Tibial nerve (tissue), 4 donors: ENCODE results near the gene SH3RF3. TPM values are rescaled to one million over a fixed set of nuclear protein-coding genes. Genes with fewer than 3 reads are reported as not detected.

Experiments used
- DNase-seq, 2 donors: peaks; one replicate each; pipeline ENCODE4 v3.0.0-alpha.2; 2019; ENCODE audit warnings: low spot score in 2 of 2
- H3K27ac ChIP-seq, 4 donors: fragments of 200-600 bp; sonication (generic) in 3 of 4; one replicate each; pipeline ENCODE4 v1.5.1; 2017 to 2019; ENCODE audit warnings: mild to moderate bottlenecking in 1 of 4
- H3K27me3 ChIP-seq, 2 donors: fragments of 200-600 bp; sonication (generic) in 1 of 2; one replicate each; pipeline versions ENCODE4 v1.5.1 to v1.6.0; 2017 to 2019
- H3K36me3 ChIP-seq, 3 donors: fragments of 200-600 bp; sonication (generic); one replicate each; pipeline ENCODE4 v1.5.1; 2018 to 2019
- H3K4me1 ChIP-seq, 4 donors: fragments of 200-600 bp; sonication (generic) in 3 of 4; one replicate each; pipeline ENCODE4 v1.5.1; 2017 to 2019
- H3K4me3 ChIP-seq, 4 donors: fragments of 200-600 bp; sonication (generic) in 3 of 4; one replicate each; pipeline ENCODE4 v1.5.1; 2017 to 2019; ENCODE audit warnings: mild to moderate bottlenecking in 1 of 4, moderate library complexity in 1 of 4
- H3K9me3 ChIP-seq, 4 donors: fragments of 200-600 bp; sonication (generic) in 3 of 4; one replicate each; pipeline ENCODE4 v1.5.1; 2017 to 2019
- CTCF ChIP-seq, 5 experiments: fragments of 200-600 bp in 3 of 5; fragments of 450-650 bp in 2 of 5; sonication (generic) in 3 of 5; IDR thresholded peaks; one replicate each; pipeline ENCODE4 v1.5.1; 2016 to 2019; ENCODE audit warnings: antibody characterized with exemption in 5 of 5, mild to moderate bottlenecking in 3 of 5, moderate library complexity in 2 of 5
- EP300 ChIP-seq, 2 donors: sonication (generic); formaldehyde crosslinking; IDR thresholded peaks; one replicate each; pipeline ENCODE4 v1.6.1; 2017; ENCODE audit warnings: antibody characterized with exemption in 2 of 2, mild to moderate bottlenecking in 1 of 2
- POLR2A ChIP-seq, 2 donors: fragments of 450-650 bp; IDR thresholded peaks; one replicate each; pipeline ENCODE4 v1.6.1; 2017; ENCODE audit warnings: antibody characterized with exemption in 2 of 2, mild to moderate bottlenecking in 2 of 2, moderate library complexity in 2 of 2
- WGBS, 2 donors: methylation state at CpG; one replicate each; pipeline ENCODE4 v1.1.5; 2018; 5-methylcytosine and 5-hydroxymethylcytosine counted together
- total RNA-seq, 4 donors: library from RNA; depleted of rRNA; stranded (reverse); fragments of >200 nt; gene quantifications; one replicate each; pipeline ENCODE4 v1.1.0, GENCODE V29; 2016

SH3RF3 gene
- total RNA-seq, 4 donors from 2014 or later, result 6.9 to 18.0 (median 11.4) TPM

- Histone ChIP-seq H3K36me3 (no peaks in the 10 kb centered on the region), H3K4me1 (peaks cover 0 to 15% (median 5%) of the 10 kb centered on the region in 4 donors), H3K9me3 (no peaks in the 10 kb centered on the region), H3K4me3 (no peak overlapping the region), H3K27ac (no peak overlapping the region), H3K27me3 (no peaks in the 10 kb centered on the region)
- 72 to 73% methylated on average over 17 to 20 of the region's 20 CpGs for WGBS, 2 donors
- TF ChIP-seq POLR2A (IDR thresholded peaks at IDR 0.05) (no peak), CTCF (IDR thresholded peaks at IDR 0.05) (peak in 2 of 5 experiments; percentile 22 to 34)
- DNase-seq, result no peak
These were observed 387.6 kb downstream of the SH3RF3 start for GRCh38 chr2:109516445-109517117.

- peaks cover 0 to 15% (median 5%) of the 10 kb centered on the region in 4 donors for H3K4me1 ChIP-seq
- H3K9me3 ChIP-seq, result no peaks in the 10 kb centered on the region
- H3K36me3 ChIP-seq, result no peaks in the 10 kb centered on the region
- no peak for DNase-seq
- 77 to 79% methylated on average over 21 to 26 of the region's 26 CpGs for WGBS, 2 donors
- no peaks in the 10 kb centered on the region for H3K27me3 ChIP-seq
- TF ChIP-seq POLR2A (IDR thresholded peaks at IDR 0.05), result no peak
- no peak for TF ChIP-seq CTCF (IDR thresholded peaks at IDR 0.05)
- TF ChIP-seq EP300 (IDR thresholded peaks at IDR 0.05), result no peak
- H3K4me3 ChIP-seq, result no peak overlapping the region
- H3K27ac ChIP-seq, result no peak overlapping the region
These were observed 388.3 kb downstream of the SH3RF3 start for GRCh38 chr2:109517118-109517889.

- Histone ChIP-seq H3K4me1 (peaks cover 0 to 3% (median under 1%) of the 10 kb centered on the region in 4 donors), H3K27ac (no peak overlapping the region), H3K4me3 (no peak overlapping the region), H3K27me3 (no peaks in the 10 kb centered on the region), H3K9me3 (no peaks in the 10 kb centered on the region), H3K36me3 (no peaks in the 10 kb centered on the region)
- TF ChIP-seq EP300 (IDR thresholded peaks at IDR 0.05) (no peak), CTCF (IDR thresholded peaks at IDR 0.05) (no peak), POLR2A (IDR thresholded peaks at IDR 0.05) (no peak)
- no peak for DNase-seq
- WGBS, 2 donors, result 92 to 95% methylated on average over 4 of the region's 4 CpGs
These were observed 390.5 kb downstream of the SH3RF3 start for GRCh38 chr2:109519513-109519912.

- DNase-seq, result no peak
- no peaks in the 10 kb centered on the region for H3K4me1 ChIP-seq
- no peaks in the 10 kb centered on the region for H3K36me3 ChIP-seq
- H3K9me3 ChIP-seq, result no peaks in the 10 kb centered on the region
- 64 to 70% methylated on average over 20 of the region's 20 CpGs for WGBS, 2 donors
- TF ChIP-seq EP300 (IDR thresholded peaks at IDR 0.05) (no peak), CTCF (IDR thresholded peaks at IDR 0.05) (no peak), POLR2A (IDR thresholded peaks at IDR 0.05) (no peak)
- H3K4me3 ChIP-seq, result no peak overlapping the region
- H3K27me3 ChIP-seq, result no peaks in the 10 kb centered on the region
- no peak overlapping the region for H3K27ac ChIP-seq
These were observed 392.4 kb downstream of the SH3RF3 start for GRCh38 chr2:109521233-109522062.
